Upper lobe of right lung (tissue), 1 donor: ENCODE results near the gene KRT84. TPM values are rescaled to one million over a fixed set of nuclear protein-coding genes. Genes with fewer than 3 reads are reported as not detected.

Source experiments
- ATAC-seq: fragments of 200-7000 bp; cut with Tn5 transposase; one replicate; pipeline ENCODE4 v1.9.1; 2020; ENCODE audit warnings: mild to moderate bottlenecking, moderate library complexity
- DNase-seq: peaks from one replicate; pipeline ENCODE4 v3.0.0-alpha.2; 2020
- H3K27ac ChIP-seq: fragments of 200-600 bp; one replicate; pipeline ENCODE4 v1.8.0; 2022
- H3K27me3 ChIP-seq: fragments of 200-600 bp; one replicate; pipeline ENCODE4 v1.8.0; 2022; ENCODE audit warnings: mild to moderate bottlenecking
- H3K36me3 ChIP-seq: fragments of 200-600 bp; one replicate; pipeline ENCODE4 v1.8.0; 2022
- H3K4me1 ChIP-seq: fragments of 200-600 bp; one replicate; pipeline ENCODE4 v1.8.0; 2022
- H3K4me3 ChIP-seq: fragments of 200-600 bp; one replicate; pipeline ENCODE4 v1.8.0; 2022; ENCODE audit warnings: mild to moderate bottlenecking
- H3K9me3 ChIP-seq: fragments of 200-600 bp; one replicate; pipeline ENCODE4 v1.8.0; 2022
- CTCF ChIP-seq: fragments of 200-600 bp; IDR thresholded peaks from one replicate; pipeline ENCODE4 v1.8.0; 2022; ENCODE audit warnings: antibody characterized with exemption
- intact Hi-C: fragments of 100-400 bp; cut with DNase I; formaldehyde crosslinking; loops from one replicate; pipeline ENCODE4 v1.11.0; 2022
- total RNA-seq: library from RNA; stranded (reverse); fragmentation: NEBNext Ultra II Directional; extraction: Animal tissue kit (Norgen Biotek cat#: 25700); gene quantifications from one replicate; pipeline ENCODE4 v1.2.1, GENCODE V29; 2021
- donor health status: DM: no; HTN: yes; CAD: no; lungs with severe emphysema.

The KRT84 gene
- total RNA-seq, 1 donor from 2014 or later: not detected

- no peak overlapping the region for H3K4me3 ChIP-seq
- no peak for TF ChIP-seq CTCF
- DNase-seq (no peak), ATAC-seq (no peak)
- peaks cover 6% of the 10 kb centered on the region for H3K4me1 ChIP-seq
- no peaks in the 10 kb centered on the region for H3K9me3 ChIP-seq
- H3K27me3 ChIP-seq: no peaks in the 10 kb centered on the region
- intact Hi-C loops: no loop called here
- no peak overlapping the region for H3K27ac ChIP-seq
- no peaks in the 10 kb centered on the region for H3K36me3 ChIP-seq
These were observed 41.3 kb downstream of the KRT84 start for GRCh38 chr12:52344111-52344510.

- ATAC-seq: no peak
- Histone ChIP-seq H3K4me3 (no peak overlapping the region), H3K27ac (no peak overlapping the region), H3K27me3 (no peaks in the 10 kb centered on the region), H3K36me3 (no peaks in the 10 kb centered on the region), H3K4me1 (peaks cover 6% of the 10 kb centered on the region), H3K9me3 (no peaks in the 10 kb centered on the region)
- DNase-seq: no peak
- intact Hi-C loops: no loop called here
- no peak for TF ChIP-seq CTCF
These were observed 41.9 kb downstream of the KRT84 start for GRCh38 chr12:52343550-52343949.

- H3K27me3 ChIP-seq: no peaks in the 10 kb centered on the region
- TF ChIP-seq CTCF: no peak
- no peaks in the 10 kb centered on the region for H3K36me3 ChIP-seq
- no peak overlapping the region for H3K4me3 ChIP-seq
- DNase-seq (no peak), ATAC-seq (peak; percentile 58)
- no peaks in the 10 kb centered on the region for H3K9me3 ChIP-seq
- peaks cover 6% of the 10 kb centered on the region for H3K4me1 ChIP-seq
- intact Hi-C loops: no loop called here
- no peak overlapping the region for H3K27ac ChIP-seq
These were observed 42.5 kb downstream of the KRT84 start for GRCh38 chr12:52342781-52343490.

- Histone ChIP-seq H3K9me3 (no peaks in the 10 kb centered on the region), H3K4me1 (peaks cover 5% of the 10 kb centered on the region), H3K4me3 (no peak overlapping the region), H3K27me3 (no peaks in the 10 kb centered on the region), H3K36me3 (no peaks in the 10 kb centered on the region), H3K27ac (no peak overlapping the region)
- intact Hi-C loops: no loop called here
- no peak for TF ChIP-seq CTCF
- ATAC-seq (no peak), DNase-seq (no peak)
These were observed 44.3 kb downstream of the KRT84 start for GRCh38 chr12:52341066-52341580.

GRCh38 chr12:52338241-52338960, 47.1 kb downstream of the KRT84 start:
- DNase-seq (no peak), ATAC-seq (no peak)
- intact Hi-C loops: no loop called here
- H3K4me1 ChIP-seq: no peaks in the 10 kb centered on the region
- no peak for TF ChIP-seq CTCF
- no peaks in the 10 kb centered on the region for H3K27me3 ChIP-seq
- H3K9me3 ChIP-seq: no peaks in the 10 kb centered on the region
- no peaks in the 10 kb centered on the region for H3K36me3 ChIP-seq
- no peak overlapping the region for H3K27ac ChIP-seq
- no peak overlapping the region for H3K4me3 ChIP-seq
